Caco-2 (cell line): ENCODE measurements around the gene PBX1. TPM values are rescaled to one million over a fixed set of nuclear protein-coding genes. Genes with fewer than 3 reads are reported as not detected.

Source experiments
- BruUV-seq: library from RNA; stranded (reverse); fragments of 400-500 nt; replicated peaks from 2 replicates; lab custom pipeline; 2021; lab: Mats Ljungman, UMichigan
- CTCF ChIA-PET: fragments of 300-600 bp; sonication (Branson Sonifier 250); formaldehyde crosslinking; loops from one replicate; lab custom pipeline; 2022; ENCODE audit warnings: antibody characterized with exemption; lab: Charles Lee
- POLR2A ChIA-PET: fragments of 300-600 bp; sonication (Branson Sonifier 250); formaldehyde crosslinking; loops from one replicate; lab custom pipeline; 2022; ENCODE audit warnings: antibody characterized with exemption; lab: Charles Lee
- DNase-seq, 2 experiments: peaks; one replicate each; pipeline versions ENCODE4 v3.0.0 to v3.0.0-alpha.2; 2020 to 2022
- H3K27me3 ChIP-seq: replicated peaks from 2 replicates; pipeline ENCODE4 v1.6.0; 2011; ENCODE audit warnings: low read length; ENCODE audit not compliant: control insufficient read depth, insufficient read depth
- H3K36me3 ChIP-seq: 2 replicates; pipeline ENCODE4 v1.5.1; 2011; ENCODE audit warnings: low read length; ENCODE audit not compliant: control insufficient read depth, insufficient read depth
- H3K4me1 ChIP-seq: fragments of 250-450 bp; sonication (Bioruptor Pico); 2 replicates; pipeline ENCODE4 v1.5.1; 2020; ENCODE audit warnings: mild to moderate bottlenecking
- H3K4me3 ChIP-seq: 2 replicates; pipeline ENCODE4 v1.5.1; 2011; ENCODE audit warnings: low read depth, mild to moderate bottlenecking, control low read depth, low read length
- H3K9me3 ChIP-seq: fragments of 250-450 bp; sonication (Bioruptor Pico); 2 replicates; pipeline ENCODE4 v1.5.1; 2020; ENCODE audit warnings: mild to moderate bottlenecking, moderate library complexity
- H3K27ac Mint-ChIP-seq: one replicate; pipeline ENCODE4 v1.8.0; 2022; ENCODE audit warnings: mixed read lengths; ENCODE audit not compliant: unreplicated experiment
- H3K27me3 Mint-ChIP-seq: one replicate; pipeline ENCODE4 v1.8.0; 2022; ENCODE audit warnings: mixed read lengths; ENCODE audit not compliant: insufficient read depth, unreplicated experiment
- H3K36me3 Mint-ChIP-seq: one replicate; pipeline ENCODE4 v1.8.0; 2022; ENCODE audit warnings: mild to moderate bottlenecking, mixed read lengths; ENCODE audit not compliant: insufficient read depth, unreplicated experiment
- H3K4me1 Mint-ChIP-seq: one replicate; pipeline ENCODE4 v1.8.0; 2022; ENCODE audit warnings: low read depth, mixed read lengths; ENCODE audit not compliant: unreplicated experiment
- H3K4me3 Mint-ChIP-seq: one replicate; pipeline ENCODE4 v1.8.0; 2022; ENCODE audit warnings: mild to moderate bottlenecking, moderate library complexity, mixed read lengths; ENCODE audit not compliant: unreplicated experiment
- H3K9me3 Mint-ChIP-seq: one replicate; pipeline ENCODE4 v1.8.0; 2022; ENCODE audit warnings: mixed read lengths; ENCODE audit not compliant: unreplicated experiment
- CTCF ChIP-seq, 2 experiments: fragments of 200-600 bp in 1 of 2; IDR thresholded peaks; 1 replicate in 1 of 2; 2 replicates in 1 of 2; pipeline versions ENCODE4 v1.5.1 to v1.8.0; 2011 to 2022; ENCODE audit warnings: antibody characterized with exemption in 1 of 2, control low read depth in 1 of 2, inconsistent platforms in 1 of 2, low read depth in 1 of 2, low read length in 1 of 2, mild to moderate bottlenecking in 1 of 2, moderate library complexity in 1 of 2; ENCODE audit not compliant: insufficient read depth in 1 of 2, severe bottlenecking in 1 of 2, unreplicated experiment in 1 of 2
- intact Hi-C: fragments of 100-400 bp; cut with micrococcal nuclease; formaldehyde crosslinking; loops from one replicate; pipeline ENCODE4 v1.10.0; 2022; ENCODE audit not compliant: unreplicated experiment
- total RNA-seq: library from RNA; stranded (reverse); gene quantifications from 2 replicates; pipeline ENCODE4 v1.2.3, GENCODE V29; 2022

The PBX1 gene
- total RNA-seq, 1 experiment from 2014 or later: 103 TPM

- DNase-seq: no peak
- Mint-ChIP-seq H3K36me3 (peaks cover 11% of the 10 kb centered on the region), H3K27ac (no peak overlapping the region), H3K27me3 (no peaks in the 10 kb centered on the region), H3K4me1 (peaks cover 16% of the 10 kb centered on the region), H3K4me3 (no peak overlapping the region), H3K9me3 (no peaks in the 10 kb centered on the region)
- Histone ChIP-seq H3K4me3 (no peak overlapping the region), H3K36me3 (no peaks in the 10 kb centered on the region; the same call in 1 of the 2 replicates), H3K9me3 (no peaks in the 10 kb centered on the region), H3K4me1 (peaks cover 16% of the 10 kb centered on the region), H3K27me3 (no peaks in the 10 kb centered on the region)
- intact Hi-C loops: loop anchor here (5.0 kb wide), 2 partner anchors 68 to 203 kb away; no protein-coding TSS in a partner anchor
- BruUV-seq: no TSS peak
- ChIA-PET POLR2A (no interaction called here), CTCF (no interaction called here)
- TF ChIP-seq CTCF (IDR thresholded peaks at IDR 0.05; ENCODE audit: insufficient read depth in 1 of 2, low read depth in 1 of 2, low read length in 1 of 2, severe bottlenecking in 1 of 2, unreplicated experiment in 1 of 2): no peak
Observed at GRCh38 chr1:164709541-164710278, 150.7 kb downstream of the PBX1 start.

DNA sequence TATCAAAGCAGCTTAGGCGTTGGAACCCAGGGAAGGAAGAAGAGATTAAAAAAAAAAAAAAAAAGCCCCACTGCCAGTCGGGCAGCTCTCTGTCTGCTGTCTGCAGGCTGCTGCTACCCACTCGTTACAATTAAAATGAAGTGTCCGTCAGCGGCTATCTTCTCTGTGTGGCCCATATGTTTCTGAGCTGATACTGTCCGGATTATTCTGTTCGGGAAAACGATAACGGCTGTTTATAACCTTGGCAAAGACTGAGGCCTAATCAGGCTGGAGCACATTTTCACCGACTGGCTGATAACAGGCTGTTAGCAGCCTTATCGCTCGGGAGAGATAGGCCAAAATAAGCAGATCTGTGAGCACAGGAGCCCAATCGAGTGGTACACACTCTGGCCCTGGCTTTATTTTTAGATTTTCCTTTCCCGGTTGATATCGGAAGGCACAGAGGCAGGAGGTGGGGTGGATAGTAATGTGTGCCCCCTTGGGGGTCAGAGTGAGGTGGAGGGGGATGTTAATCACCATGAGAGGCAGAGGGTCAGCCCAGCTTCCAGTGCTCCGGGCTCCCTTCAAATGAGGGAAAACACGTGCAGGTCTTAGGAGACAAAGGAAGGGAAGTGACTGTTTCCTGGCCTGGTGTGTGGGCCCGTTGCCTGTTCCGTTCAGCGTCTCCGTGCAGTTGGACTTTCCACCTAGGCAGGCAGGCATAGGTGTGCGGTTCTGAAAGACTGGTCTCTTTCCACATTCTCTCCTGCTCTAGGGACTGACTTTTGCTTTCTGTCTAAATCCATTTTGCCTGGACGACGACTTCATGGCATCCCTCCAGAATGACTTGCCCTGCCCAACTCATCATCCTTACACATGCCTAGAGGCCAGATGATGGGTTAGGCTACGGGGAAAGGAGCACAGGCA lies 153.4 kb downstream of the PBX1 start:
- intact Hi-C loops: no loop called here
- BruUV-seq: no TSS peak
- no peaks in the 10 kb centered on the region for H3K27me3 ChIP-seq
- no peaks in the 10 kb centered on the region for H3K4me1 ChIP-seq
- H3K27me3 Mint-ChIP-seq: no peaks in the 10 kb centered on the region
- peaks cover 4% of the 10 kb centered on the region for H3K4me1 Mint-ChIP-seq
- H3K4me3 ChIP-seq: no peak overlapping the region
- TF ChIP-seq CTCF (IDR thresholded peaks at IDR 0.05; ENCODE audit: insufficient read depth in 1 of 2, low read depth in 1 of 2, low read length in 1 of 2, severe bottlenecking in 1 of 2, unreplicated experiment in 1 of 2): no peak
- no peak overlapping the region for H3K27ac Mint-ChIP-seq
- no peaks in the 10 kb centered on the region; the same call in 1 of the 2 replicates for H3K36me3 ChIP-seq
- no peak overlapping the region for H3K4me3 Mint-ChIP-seq
- peaks cover 11% of the 10 kb centered on the region for H3K36me3 Mint-ChIP-seq
- no peaks in the 10 kb centered on the region for H3K9me3 Mint-ChIP-seq
- POLR2A ChIA-PET: no interaction called here
- no peaks in the 10 kb centered on the region for H3K9me3 ChIP-seq
- CTCF ChIA-PET: no interaction called here
- no peak for DNase-seq

- Histone ChIP-seq H3K27me3 (no peaks in the 10 kb centered on the region), H3K9me3 (no peaks in the 10 kb centered on the region), H3K4me1 (no peaks in the 10 kb centered on the region), H3K4me3 (no peak overlapping the region), H3K36me3 (no peaks in the 10 kb centered on the region; the same call in 1 of the 2 replicates)
- BruUV-seq: no TSS peak
- no peak for TF ChIP-seq CTCF (IDR thresholded peaks at IDR 0.05; ENCODE audit: insufficient read depth in 1 of 2, low read depth in 1 of 2, low read length in 1 of 2, severe bottlenecking in 1 of 2, unreplicated experiment in 1 of 2)
- ChIA-PET POLR2A (no interaction called here), CTCF (no interaction called here)
- intact Hi-C loops: no loop called here
- no peaks in the 10 kb centered on the region for H3K27me3 Mint-ChIP-seq
- H3K27ac Mint-ChIP-seq: no peak overlapping the region
- H3K9me3 Mint-ChIP-seq: no peaks in the 10 kb centered on the region
- no peaks in the 10 kb centered on the region for H3K4me1 Mint-ChIP-seq
- H3K4me3 Mint-ChIP-seq: no peak overlapping the region
- DNase-seq: no peak
- peaks cover 11% of the 10 kb centered on the region for H3K36me3 Mint-ChIP-seq
Observed at GRCh38 chr1:164713456-164714207, 154.6 kb downstream of the PBX1 start.
